22Rv1 (cell line): Measurements from ENCODE around the gene PRR12.

ENCODE experiments used
- H3K27ac ChIP-seq: fragments of 450-650 bp; 2 replicates; pipeline ENCODE4 v1.5.1; 2017
- CTCF ChIP-seq: fragments of 450-650 bp; IDR thresholded peaks from 2 replicates; pipeline ENCODE4 v1.5.1; 2017; ENCODE audit warnings: mild to moderate bottlenecking
- ZFX ChIP-seq: fragments of 450-650 bp; IDR thresholded peaks from 2 replicates; pipeline ENCODE4 v1.6.1; 2017; ENCODE audit warnings: antibody characterized with exemption, borderline replicate concordance

The PRR12 gene

GRCh38 chr19:49592486-49593232, 1.7 kb downstream of the PRR12 start:
- TF ChIP-seq ZFX, result no peak
- TF ChIP-seq CTCF, result no peak
- peak overlapping the region; percentile 98 for H3K27ac ChIP-seq

- peak overlapping the region; percentile 98 for H3K27ac ChIP-seq
- TF ChIP-seq ZFX (no peak), CTCF (no peak)
These were observed 2.5 kb downstream of the PRR12 start for GRCh38 chr19:49593233-49594113.

GRCh38 chr19:49594157-49594992, 3.4 kb downstream of the PRR12 start:
- H3K27ac ChIP-seq, result peak overlapping the region; percentile 98
- no peak for TF ChIP-seq ZFX
- TF ChIP-seq CTCF, result no peak

- TF ChIP-seq ZFX (no peak), CTCF (no peak)
- H3K27ac ChIP-seq, result no peak overlapping the region
These were observed 4.2 kb downstream of the PRR12 start for GRCh38 chr19:49594993-49595818.

- TF ChIP-seq ZFX, result no peak
- TF ChIP-seq CTCF, result no peak
- no peak overlapping the region for H3K27ac ChIP-seq
These were observed 4.9 kb downstream of the PRR12 start for GRCh38 chr19:49595819-49596404.

GRCh38 chr19:49596407-49596806, 5.4 kb downstream of the PRR12 start:
- no peak for TF ChIP-seq ZFX
- H3K27ac ChIP-seq, result no peak overlapping the region
